Gastrocnemius medialis (tissue), 4 donors: Measurements from ENCODE around the gene KANSL1L. TPM values are rescaled to one million over a fixed set of nuclear protein-coding genes. Genes with fewer than 3 reads are reported as not detected.

Experiments used
- ATAC-seq, 2 donors: fragments of 150-250 bp; one replicate each; pipeline ENCODE4 v1.9.1; 2016
- DNase-seq, 2 donors: peaks; one replicate each; pipeline ENCODE4 v3.0.0-alpha.2; 2019
- H3K27ac ChIP-seq, 4 donors: fragments of 200-600 bp; sonication (generic); 1 replicate in 1 of 4; 2 replicates in 3 of 4; pipeline ENCODE4 v1.5.1; 2016 to 2018; ENCODE audit warnings: mild to moderate bottlenecking in 2 of 4, moderate library complexity in 1 of 4
- H3K27me3 ChIP-seq, 3 donors: fragments of 200-600 bp; sonication (generic) in 2 of 3; 1 replicate in 1 of 3; 2 replicates in 2 of 3; pipeline versions ENCODE4 v1.5.1 to v1.6.0; 2016 to 2019; ENCODE audit warnings: mild to moderate bottlenecking in 1 of 3, moderate library complexity in 1 of 3
- H3K36me3 ChIP-seq, 2 donors: fragments of 200-600 bp; sonication (generic) in 1 of 2; one replicate each; pipeline ENCODE4 v1.5.1; 2017 to 2018
- H3K4me1 ChIP-seq, 2 donors: fragments of 200-600 bp; sonication (generic) in 1 of 2; one replicate each; pipeline ENCODE4 v1.5.1; 2016 to 2017; ENCODE audit warnings: mild to moderate bottlenecking in 2 of 2
- H3K4me3 ChIP-seq, 4 donors: fragments of 200-600 bp; sonication (generic) in 3 of 4; 1 replicate in 1 of 4; 2 replicates in 3 of 4; pipeline ENCODE4 v1.5.1; 2016 to 2019; ENCODE audit warnings: mild to moderate bottlenecking in 2 of 4
- H3K9me3 ChIP-seq, 3 donors: fragments of 200-600 bp; sonication (generic) in 2 of 3; 1 replicate in 1 of 3; 2 replicates in 2 of 3; pipeline ENCODE4 v1.5.1; 2016 to 2019
- POLR2A ChIP-seq, 2 donors: fragments of 450-650 bp; IDR thresholded peaks; one replicate each; pipeline ENCODE4 v1.6.1; 2017; ENCODE audit warnings: antibody characterized with exemption in 2 of 2, mild to moderate bottlenecking in 2 of 2, moderate library complexity in 2 of 2
- in situ Hi-C, 4 donors: fragments of 200-750 bp; cut with MboI; loops; one replicate each; pipeline versions ENCODE4 v1.15.0 to v1.8.0; 2017; ENCODE audit warnings: low sequenced_read_pairs in 4 of 4
- intact Hi-C: fragments of 100-400 bp; cut with DNase I; formaldehyde crosslinking; loops from one replicate; pipeline ENCODE4 v1.15.1; 2023; ENCODE audit warnings: low total_unique reads
- total RNA-seq, 4 donors: library from RNA; depleted of rRNA; stranded (reverse); fragments of >200 nt; gene quantifications; one replicate each; pipeline versions ENCODE4 v1.1.0 to v1.2.3, GENCODE V29; 2016
- TF ChIP-seq, protein P1 (sequence below), 5 experiments: fragments of 450-650 bp in 3 of 5; fragments of 200-600 bp in 2 of 5; sonication (generic) in 2 of 5; IDR thresholded peaks in 4 of 5; conservative IDR thresholded peaks in 1 of 5; 1 replicate in 4 of 5; 2 replicates in 1 of 5; pipeline ENCODE4 v1.5.1; 2016 to 2019; ENCODE audit warnings: antibody characterized with exemption in 5 of 5, mild to moderate bottlenecking in 3 of 5, moderate library complexity in 3 of 5

Gene KANSL1L
- total RNA-seq, 4 donors from 2014 or later = 19.4 to 21.9 (median 20.4) TPM

DNA sequence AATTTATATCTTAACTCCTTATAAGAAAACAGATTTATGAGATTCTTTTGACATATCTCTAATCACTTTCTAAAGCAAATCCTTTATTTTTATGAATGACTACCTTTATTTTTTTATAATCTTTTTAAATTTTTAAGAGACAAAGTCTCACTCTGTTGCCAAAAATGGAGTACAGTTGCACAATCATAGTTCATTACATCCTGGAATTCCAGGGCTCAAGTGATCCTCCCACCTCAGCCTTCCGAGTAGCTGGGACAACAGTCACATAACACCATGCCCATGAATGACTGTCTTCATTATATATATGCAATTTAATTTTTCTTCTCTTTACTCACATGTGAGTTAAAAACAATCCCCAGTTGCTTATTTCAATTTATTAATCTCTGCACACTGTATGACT is 32.3 kb upstream of the KANSL1L start:
- no peaks in the 10 kb centered on the region for H3K9me3 ChIP-seq
- no peak overlapping the region for H3K27ac ChIP-seq
- no peaks in the 10 kb centered on the region for H3K36me3 ChIP-seq
- TF ChIP-seq, protein P1, sequence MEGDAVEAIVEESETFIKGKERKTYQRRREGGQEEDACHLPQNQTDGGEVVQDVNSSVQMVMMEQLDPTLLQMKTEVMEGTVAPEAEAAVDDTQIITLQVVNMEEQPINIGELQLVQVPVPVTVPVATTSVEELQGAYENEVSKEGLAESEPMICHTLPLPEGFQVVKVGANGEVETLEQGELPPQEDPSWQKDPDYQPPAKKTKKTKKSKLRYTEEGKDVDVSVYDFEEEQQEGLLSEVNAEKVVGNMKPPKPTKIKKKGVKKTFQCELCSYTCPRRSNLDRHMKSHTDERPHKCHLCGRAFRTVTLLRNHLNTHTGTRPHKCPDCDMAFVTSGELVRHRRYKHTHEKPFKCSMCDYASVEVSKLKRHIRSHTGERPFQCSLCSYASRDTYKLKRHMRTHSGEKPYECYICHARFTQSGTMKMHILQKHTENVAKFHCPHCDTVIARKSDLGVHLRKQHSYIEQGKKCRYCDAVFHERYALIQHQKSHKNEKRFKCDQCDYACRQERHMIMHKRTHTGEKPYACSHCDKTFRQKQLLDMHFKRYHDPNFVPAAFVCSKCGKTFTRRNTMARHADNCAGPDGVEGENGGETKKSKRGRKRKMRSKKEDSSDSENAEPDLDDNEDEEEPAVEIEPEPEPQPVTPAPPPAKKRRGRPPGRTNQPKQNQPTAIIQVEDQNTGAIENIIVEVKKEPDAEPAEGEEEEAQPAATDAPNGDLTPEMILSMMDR (IDR thresholded peaks at IDR 0.05 in 4 of 5, conservative IDR thresholded peaks at IDR 0.05 in 1 of 5) = no peak
- TF ChIP-seq POLR2A (IDR thresholded peaks at IDR 0.05) = no peak
- intact Hi-C loops (no loop called here), in situ Hi-C loops (no loop called here)
- ATAC-seq (no peak), DNase-seq (no peak)
- H3K4me3 ChIP-seq = no peak overlapping the region
- H3K27me3 ChIP-seq = no peaks in the 10 kb centered on the region
- H3K4me1 ChIP-seq = no peaks in the 10 kb centered on the region

- H3K4me3 ChIP-seq = no peak overlapping the region
- intact Hi-C loops (no loop called here), in situ Hi-C loops (no loop called here)
- no peak for DNase-seq
- H3K27me3 ChIP-seq = no peaks in the 10 kb centered on the region
- H3K27ac ChIP-seq = no peak overlapping the region
- no peaks in the 10 kb centered on the region for H3K4me1 ChIP-seq
- ATAC-seq = no peak
- H3K36me3 ChIP-seq = no peaks in the 10 kb centered on the region
- TF ChIP-seq POLR2A (IDR thresholded peaks at IDR 0.05) = no peak
- TF ChIP-seq, protein P1 (IDR thresholded peaks at IDR 0.05 in 4 of 5, conservative IDR thresholded peaks at IDR 0.05 in 1 of 5) = no peak
- no peaks in the 10 kb centered on the region for H3K9me3 ChIP-seq
These were observed 31.9 kb upstream of the KANSL1L start for GRCh38 chr2:210203147-210203546.

DNA sequence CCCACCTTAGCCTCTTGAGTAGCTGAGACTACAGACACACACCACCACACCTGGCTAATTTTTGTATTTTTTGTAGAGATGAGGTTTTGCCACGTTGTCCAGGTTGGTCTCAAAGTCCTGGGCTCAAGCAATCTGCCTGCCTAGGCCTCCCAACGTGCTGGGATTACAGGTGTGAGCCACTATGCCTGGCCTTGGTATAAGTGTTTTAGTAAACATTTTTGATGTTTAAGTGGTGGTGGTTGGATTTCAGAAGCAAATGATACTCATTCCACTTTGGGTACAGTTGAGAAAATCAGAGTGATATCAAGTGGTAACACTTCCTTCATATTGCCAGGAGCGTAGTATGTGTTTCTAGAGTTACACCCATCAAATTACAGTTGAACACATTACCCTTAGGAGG is 28.6 kb upstream of the KANSL1L start:
- no peaks in the 10 kb centered on the region for H3K36me3 ChIP-seq
- H3K27ac ChIP-seq = no peak overlapping the region
- peaks cover 2 to 7% of the 10 kb centered on the region in 2 donors for H3K4me1 ChIP-seq
- intact Hi-C loops (loop anchor here (1.0 kb wide), 1 partner anchor 223 kb away; no protein-coding TSS in a partner anchor), in situ Hi-C loops (loop anchor here (5.0 kb wide), 1 partner anchor 223 kb away; no protein-coding TSS in a partner anchor)
- DNase-seq = no peak
- TF ChIP-seq POLR2A (IDR thresholded peaks at IDR 0.05) = no peak
- TF ChIP-seq, protein P1 (IDR thresholded peaks at IDR 0.05 in 4 of 5, conservative IDR thresholded peaks at IDR 0.05 in 1 of 5) = no peak
- no peak for ATAC-seq
- H3K9me3 ChIP-seq = no peaks in the 10 kb centered on the region
- no peaks in the 10 kb centered on the region for H3K27me3 ChIP-seq
- H3K4me3 ChIP-seq = no peak overlapping the region

- Histone ChIP-seq H3K27me3 (no peaks in the 10 kb centered on the region), H3K9me3 (no peaks in the 10 kb centered on the region), H3K4me1 (peaks cover 4 to 7% of the 10 kb centered on the region in 2 donors), H3K27ac (no peak overlapping the region), H3K4me3 (no peak overlapping the region), H3K36me3 (no peaks in the 10 kb centered on the region)
- intact Hi-C loops (loop anchor here (1.0 kb wide), 1 partner anchor 222 kb away; no protein-coding TSS in a partner anchor), in situ Hi-C loops (loop anchor here (5.0 kb wide), 1 partner anchor 222 kb away; no protein-coding TSS in a partner anchor)
- DNase-seq (no peak), ATAC-seq (no peak)
- TF ChIP-seq, protein P1 (IDR thresholded peaks at IDR 0.05 in 4 of 5, conservative IDR thresholded peaks at IDR 0.05 in 1 of 5) = peak; percentile 35 to 79 (median 67)
- TF ChIP-seq POLR2A (IDR thresholded peaks at IDR 0.05) = no peak
These were observed 28.1 kb upstream of the KANSL1L start for GRCh38 chr2:210199186-210199765.
